Measurements from ENCODE around the gene ZNF772.
"Not testable (repeated sequence)": the region's sequence is repeated elsewhere in the genome, so short reads cannot be mapped to it uniquely, and the experiment has no call there.

ZNF772 gene

GRCh38 chr19:57477191-57478008 lies at the start of gene ZNF772:
ZNF772 (minus strand) TSS chr19:57477566; CDS start chr19:57477309, 257 bp downstream.
- peak; percentile 87 for DNase-seq

GRCh38 chr19:57518021-57518420 lies 40.7 kb upstream of the ZNF772 start:
- DNase-seq = not testable (repeated sequence)

DNA sequence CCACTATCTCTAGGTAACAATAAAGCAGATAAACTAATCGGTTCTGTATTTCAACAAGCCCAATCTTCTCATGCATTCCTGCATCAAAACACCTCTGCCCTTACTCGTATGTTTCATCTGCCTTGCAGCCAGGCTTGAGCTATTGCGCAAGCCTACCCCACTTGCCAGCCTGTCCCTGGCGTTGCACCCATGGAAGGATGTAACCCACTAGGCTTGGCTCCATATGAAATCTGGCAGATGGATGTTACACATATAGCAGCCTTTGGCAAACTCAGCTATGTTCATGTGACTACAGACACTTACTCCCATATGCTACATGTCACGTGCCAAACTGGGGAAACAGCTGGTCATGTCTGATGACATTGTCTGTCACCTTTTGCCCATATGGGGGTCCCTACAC lies 37.9 kb upstream of the ZNF772 start:
- no peak for DNase-seq

- no peak for DNase-seq
Observed at GRCh38 chr19:57512845-57513244, 35.5 kb upstream of the ZNF772 start.

GRCh38 chr19:57511484-57511883 lies 34.1 kb upstream of the ZNF772 start:
- DNase-seq = no peak

GRCh38 chr19:57506163-57506562 lies 28.8 kb upstream of the ZNF772 start:
- no peak for DNase-seq

DNA sequence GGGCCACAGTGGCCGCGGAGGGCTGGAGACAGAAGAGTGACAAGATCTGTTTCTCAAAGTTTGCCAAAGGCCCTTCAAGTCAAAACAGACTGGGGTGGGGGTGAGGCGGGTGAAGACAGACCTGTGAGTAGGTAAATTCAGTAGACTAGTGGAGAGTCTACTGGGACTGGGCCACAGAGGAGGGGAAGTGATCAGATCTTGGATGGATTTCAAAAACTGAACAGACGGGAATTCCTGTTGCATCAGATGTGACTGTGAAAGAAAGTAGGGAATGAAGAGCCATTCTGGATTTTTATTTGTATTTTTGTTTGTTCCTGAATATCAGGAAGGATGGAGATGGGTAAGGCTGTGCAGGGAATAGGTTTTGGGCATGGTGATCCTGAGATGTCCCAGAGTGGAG lies 23.0 kb upstream of the ZNF772 start:
- not testable (repeated sequence) for DNase-seq

GRCh38 chr19:57499680-57500395 lies 22.5 kb upstream of the ZNF772 start, which contains the start of gene ZNF773:
ZNF773 (plus strand) TSS chr19:57499938; CDS start chr19:57500081, 143 bp downstream.
- peak; percentile 97 for DNase-seq

- DNase-seq = not testable (repeated sequence)
Observed at GRCh38 chr19:57499332-57499679, 21.9 kb upstream of the ZNF772 start.

GRCh38 chr19:57488299-57488644 lies 10.9 kb upstream of the ZNF772 start:
- not testable (repeated sequence) for DNase-seq

DNA sequence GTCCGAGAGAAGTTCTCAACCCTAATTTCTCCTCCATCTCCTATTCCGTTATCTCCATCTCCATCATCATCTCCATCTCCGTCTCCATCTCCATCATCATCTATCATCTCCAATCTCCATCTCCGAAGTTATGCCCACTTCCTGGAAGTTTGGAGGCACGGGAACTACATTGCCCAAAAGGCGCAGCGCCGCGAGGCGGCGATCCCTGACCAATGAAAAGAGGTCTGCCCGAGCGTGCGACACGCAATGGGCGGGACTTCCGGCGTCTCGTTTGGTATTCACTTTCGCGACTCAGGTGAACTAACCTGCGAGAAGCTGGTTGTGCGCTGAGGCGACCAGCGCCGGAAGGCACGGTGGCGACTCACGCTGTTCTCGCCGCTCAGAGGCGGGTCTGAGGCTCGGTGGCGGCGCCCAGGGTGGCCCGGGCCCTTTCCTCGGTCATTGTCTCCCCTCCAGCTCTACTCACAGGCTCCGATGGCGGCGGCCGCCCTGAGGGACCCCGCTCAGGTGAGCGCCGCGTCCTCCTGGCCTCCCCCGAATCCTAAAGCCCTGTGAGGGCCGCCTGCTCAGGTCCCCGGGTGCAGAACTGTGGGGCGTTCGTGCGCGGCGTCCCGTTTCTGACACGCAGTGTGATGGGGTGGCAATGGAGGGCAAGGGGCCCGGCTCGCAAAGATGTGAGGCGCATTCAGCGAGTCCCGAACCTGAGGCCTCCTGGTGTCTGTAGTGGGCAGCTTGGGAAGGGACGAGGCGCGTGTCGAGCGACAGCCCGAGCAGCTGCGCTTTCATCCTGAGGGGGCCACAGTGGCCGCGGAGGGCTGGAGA lies 10.3 kb upstream of the ZNF772 start, which contains the start of gene ZNF419:
ZNF419 (plus strand) TSS at position 274 of the 822 bp plus-strand sequence; CDS start at position 475, 201 bp downstream.
- DNase-seq = peak; percentile 95

DNA sequence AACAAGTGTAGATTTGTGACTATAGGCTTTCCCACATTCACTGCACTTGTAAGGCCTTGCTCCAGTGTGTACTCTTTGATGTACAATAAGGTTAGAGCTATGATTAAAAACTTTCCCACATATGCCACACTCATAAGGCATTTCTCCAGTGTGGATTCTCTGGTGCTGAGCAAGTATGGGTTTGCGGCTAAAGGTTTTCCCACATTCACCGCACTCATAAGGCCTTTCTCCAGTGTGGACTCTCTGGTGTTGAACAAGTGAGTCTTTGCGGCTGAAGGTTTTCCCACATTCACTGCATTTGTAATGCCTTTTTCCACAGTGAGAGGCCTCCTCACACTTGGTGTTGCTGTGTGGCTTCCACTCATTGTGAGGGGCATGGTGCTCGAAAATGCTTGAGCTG lies 3.7 kb downstream of the ZNF772 start:
- DNase-seq = no peak

DNA sequence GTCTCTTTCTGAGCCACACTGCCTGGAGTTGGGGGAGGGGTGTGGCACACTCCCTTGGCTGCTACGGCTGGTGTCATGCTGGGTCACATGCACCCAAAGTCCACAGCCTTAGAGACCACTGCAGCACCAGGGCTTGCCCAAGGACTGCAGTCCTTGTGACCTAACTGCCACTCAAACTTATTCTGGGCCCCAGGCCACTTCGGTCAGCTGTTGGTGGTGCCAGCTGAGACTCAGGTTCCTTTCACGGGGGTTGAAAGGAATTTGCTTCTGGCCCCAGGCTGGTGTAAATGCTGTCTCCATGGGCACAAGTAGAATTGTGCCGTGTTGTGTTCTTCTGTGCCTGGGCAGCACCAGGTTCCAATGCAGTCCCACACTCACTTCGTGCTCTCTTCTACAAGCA lies 10.9 kb downstream of the ZNF772 start:
- DNase-seq = no peak

- no peak for DNase-seq
Observed at GRCh38 chr19:57465680-57466381, 11.5 kb downstream of the ZNF772 start.

DNA sequence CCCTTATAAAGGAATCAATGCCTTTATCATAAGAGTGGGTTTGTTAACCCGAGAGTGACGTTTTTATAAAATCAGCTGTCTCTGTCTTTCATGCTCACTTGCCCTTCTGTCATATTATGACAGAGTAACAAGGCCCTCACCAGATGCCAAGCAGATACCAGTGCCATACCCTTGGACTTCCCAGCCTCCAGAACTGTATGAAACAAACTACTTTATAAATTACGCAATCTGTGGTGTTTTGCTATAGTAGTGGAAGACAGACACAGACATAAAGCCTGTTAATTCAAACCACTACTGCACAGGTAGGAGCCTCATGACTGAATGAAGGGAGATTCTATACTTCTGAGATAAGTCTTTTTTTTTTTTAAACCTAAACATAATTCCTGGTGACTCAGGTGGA lies 25.1 kb downstream of the ZNF772 start:
- DNase-seq = no peak

- DNase-seq = no peak
Observed at GRCh38 chr19:57443121-57443696, 34.2 kb downstream of the ZNF772 start.

DNA sequence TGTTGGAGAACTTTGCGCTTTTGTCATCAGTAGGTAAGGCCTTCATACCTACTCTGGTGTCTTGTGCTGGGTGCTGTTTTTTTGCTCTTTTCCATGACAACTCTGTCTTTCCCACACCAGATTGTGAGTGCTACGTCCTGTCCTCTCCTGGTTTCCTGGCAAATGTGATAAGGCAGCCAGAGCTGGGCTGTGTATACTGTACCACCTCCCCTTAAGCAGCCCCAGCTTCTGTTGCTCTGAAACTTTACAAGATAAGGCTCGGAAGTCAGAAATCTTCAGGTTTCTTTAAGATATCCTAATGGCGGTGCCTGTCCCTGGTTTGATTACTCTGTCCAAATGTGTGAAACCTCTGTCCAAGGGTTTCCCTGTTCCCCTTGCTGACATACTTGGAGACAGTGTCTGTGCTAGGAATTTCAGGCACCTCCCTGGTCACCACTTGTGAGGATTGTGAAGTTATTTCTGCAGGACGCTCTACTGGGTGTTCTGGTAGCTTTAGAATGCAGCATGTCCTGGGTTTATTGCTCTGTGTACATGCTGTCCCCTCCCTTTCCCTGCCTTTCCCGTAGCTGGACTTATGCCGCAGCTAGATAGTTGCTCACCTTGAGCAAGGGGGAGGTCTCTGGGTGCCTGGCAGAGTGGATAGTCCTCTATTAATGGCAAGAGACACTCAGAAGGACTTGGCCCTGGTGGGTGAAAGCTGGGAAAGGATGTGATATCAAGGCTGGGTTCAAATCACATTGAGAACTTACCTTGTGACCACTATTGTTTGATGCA lies 35.2 kb downstream of the ZNF772 start:
- DNase-seq = no peak

- DNase-seq = no peak
Observed at GRCh38 chr19:57438925-57439324, 38.4 kb downstream of the ZNF772 start.

- no peak for DNase-seq
Observed at GRCh38 chr19:57437931-57438330, 39.4 kb downstream of the ZNF772 start.

DNA sequence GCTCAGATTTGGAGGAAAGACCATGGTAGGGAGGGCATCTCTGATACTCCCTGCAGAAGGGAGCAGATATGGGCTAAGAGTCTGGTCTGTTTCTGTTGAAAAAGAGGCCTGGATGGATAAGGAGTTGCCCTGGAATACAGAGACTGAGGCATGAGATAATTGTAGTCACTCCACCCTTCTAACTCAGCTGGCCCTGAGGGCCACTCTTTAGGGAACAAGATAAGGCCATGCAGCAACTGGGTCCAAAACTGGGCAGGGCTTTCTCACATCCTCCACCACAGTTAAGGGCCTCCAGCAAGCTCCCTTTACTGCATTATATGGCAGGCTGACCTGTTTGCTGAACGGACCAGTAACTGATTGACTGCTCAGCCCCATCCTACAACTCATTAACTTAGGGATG lies 40.9 kb downstream of the ZNF772 start:
- no peak for DNase-seq
